K562 (cell line): Measurements from ENCODE around the gene BCR. TPM values are rescaled to one million over a fixed set of nuclear protein-coding genes. Genes with fewer than 3 reads are reported as not detected.

Source experiments
- ATAC-seq: fragments of 200-7000 bp; cut with Tn5 transposase; 3 replicates; pipeline ENCODE4 v1.9.1; 2020; ENCODE audit warnings: moderate library complexity
- BruUV-seq: library from RNA; stranded (reverse); fragments of 400-500 nt; replicated peaks from 2 replicates; lab custom pipeline; 2021; lab: Mats Ljungman, UMichigan
- CTCF ChIA-PET: fragments of 300-600 bp; formaldehyde crosslinking; extraction: SDS; loops from one replicate; lab custom pipeline; 2021; ENCODE audit warnings: low intra/inter-chr PET ratio; lab: Yijun Ruan, JAX
- POLR2A ChIA-PET: fragments of 300-600, 350-650 bp; sonication (Branson Sonifier 250); formaldehyde crosslinking; extraction: SDS; loops from one replicate; lab custom pipeline; 2021; ENCODE audit warnings: antibody characterized with exemption, inconsistent platforms; lab: Yijun Ruan, JAX
- DNase-seq, 4 experiments: peaks; one replicate each; pipeline versions ENCODE4 v3.0.0 to v3.0.0-alpha.2; 2011 to 2018; ENCODE audit warnings: low spot score in 3 of 4, mixed read lengths in 3 of 4; ENCODE audit errors: extremely low read depth in 1 of 4
- FAIRE-seq: peaks from 2 replicates; lab custom pipeline; 2011; peaks lifted over from hg19 to GRCh38; lab: Jason Lieb, UNC
- H2AFZ ChIP-seq: 2 replicates; pipeline ENCODE4 v1.6.0; 2011; ENCODE audit warnings: low read depth, low read length, control low read depth, inconsistent platforms
- H3K27ac ChIP-seq: fragments of 200-600 bp; 3 replicates; pipeline ENCODE4 v1.8.0; 2011; ENCODE audit warnings: low read depth, mild to moderate bottlenecking, control low read depth, inconsistent platforms, low read length, moderate library complexity, mixed read lengths; ENCODE audit errors: extremely low read depth
- H3K27me3 ChIP-seq, 2 experiments: fragments of 300-600 bp in 1 of 2; 2 replicates in 1 of 2; 3 replicates in 1 of 2; pipeline versions ENCODE4 v1.6.0 to v1.8.0; 2011; ENCODE audit warnings: inconsistent platforms in 2 of 2, low read length in 2 of 2, mild to moderate bottlenecking in 1 of 2, mixed read lengths in 1 of 2, moderate library complexity in 1 of 2; ENCODE audit not compliant: control insufficient read depth in 2 of 2, insufficient read depth in 2 of 2
- H3K36me3 ChIP-seq: fragments of 300-600 bp; 3 replicates; pipeline ENCODE4 v1.8.0; 2011; ENCODE audit warnings: mild to moderate bottlenecking, low read length, inconsistent platforms; ENCODE audit not compliant: control insufficient read depth, insufficient read depth
- H3K4me1 ChIP-seq, 2 experiments: fragments of 200-600 bp in 1 of 2; replicated peaks in 1 of 2; 2 replicates in 1 of 2; 3 replicates in 1 of 2; pipeline versions ENCODE4 v1.5.1 to v1.8.0; 2011; ENCODE audit warnings: inconsistent platforms in 2 of 2, low read length in 2 of 2, mild to moderate bottlenecking in 1 of 2, mixed read lengths in 1 of 2, moderate library complexity in 1 of 2; ENCODE audit not compliant: control insufficient read depth in 2 of 2, insufficient read depth in 2 of 2
- H3K4me2 ChIP-seq: 2 replicates; pipeline ENCODE4 v1.6.1; 2011; ENCODE audit warnings: low read length, control low read depth, inconsistent platforms, mixed read lengths; ENCODE audit not compliant: insufficient read depth
- H3K4me3 ChIP-seq: fragments of 200-600 bp; sonication (generic), shearing (Covaris generic); 2 replicates; pipeline ENCODE4 v1.5.1; 2016; ENCODE audit warnings: control low read depth, inconsistent platforms
- H3K79me2 ChIP-seq: fragments of 200-600 bp; 3 replicates; pipeline ENCODE4 v1.8.0; 2011; ENCODE audit warnings: low read length, inconsistent platforms; ENCODE audit not compliant: control insufficient read depth, insufficient read depth
- H3K9ac ChIP-seq, 2 experiments: 2 replicates each; pipeline versions ENCODE4 v1.6.0 to v1.6.1; 2011; ENCODE audit warnings: low read depth in 2 of 2, low read length in 2 of 2, control low read depth in 1 of 2, inconsistent platforms in 1 of 2, mild to moderate bottlenecking in 1 of 2, mixed read lengths in 1 of 2; ENCODE audit not compliant: insufficient read depth in 1 of 2
- H3K9me1 ChIP-seq: one replicate; pipeline ENCODE4 v1.6.0; 2011; ENCODE audit warnings: inconsistent platforms, mild to moderate bottlenecking, low read length, moderate library complexity; ENCODE audit not compliant: control insufficient read depth, insufficient read depth
- H3K9me3 ChIP-seq: replicated peaks from 2 replicates; pipeline ENCODE4 v1.5.1; 2011; ENCODE audit warnings: low read depth, low read length, inconsistent platforms; ENCODE audit not compliant: control insufficient read depth, insufficient read depth
- H4K20me1 ChIP-seq: replicated peaks from 2 replicates; pipeline ENCODE4 v1.6.1; 2011; ENCODE audit warnings: low read length, inconsistent platforms, mixed read lengths; ENCODE audit not compliant: control insufficient read depth, insufficient read depth
- BRF1 ChIP-seq: IDR thresholded peaks from 3 replicates; pipeline ENCODE4 v1.6.1; 2011; ENCODE audit warnings: borderline replicate concordance, mild to moderate bottlenecking; ENCODE audit not compliant: insufficient read length; ENCODE audit errors: extremely low read depth
- BRF2 ChIP-seq: IDR thresholded peaks from 3 replicates; pipeline ENCODE4 v1.6.1; 2011; ENCODE audit warnings: borderline replicate concordance, mild to moderate bottlenecking; ENCODE audit not compliant: insufficient read length, insufficient read depth
- GATAD2A ChIP-seq: fragments of 450-650 bp; IDR thresholded peaks from 2 replicates; pipeline ENCODE4 v1.6.1; 2017
- GTF2F1 ChIP-seq: IDR thresholded peaks from 2 replicates; pipeline ENCODE4 v1.6.1; 2011; ENCODE audit warnings: low read depth, low read length, improper control_type of control experiment
- MAFK ChIP-seq: IDR thresholded peaks from 2 replicates; pipeline ENCODE4 v1.6.1; 2011; ENCODE audit warnings: low read length, improper control_type of control experiment
- PHF21A ChIP-seq: fragments of 450-650 bp; IDR thresholded peaks from 2 replicates; pipeline ENCODE4 v1.6.1; 2017; ENCODE audit warnings: low read depth, borderline replicate concordance
- PTTG1 ChIP-seq: fragments of 450-650 bp; IDR thresholded peaks from 2 replicates; pipeline ENCODE4 v1.6.1; 2016; ENCODE audit warnings: low read depth, mild to moderate bottlenecking, missing genetic modification characterization, missing compliant biosample characterization
- RAD51 ChIP-seq: fragments of 450-650 bp; IDR thresholded peaks from 2 replicates; pipeline ENCODE4 v1.7.1; 2016; ENCODE audit warnings: low read depth, mild to moderate bottlenecking, borderline replicate concordance
- RB1 ChIP-seq: fragments of 450-650 bp; IDR thresholded peaks from 2 replicates; pipeline ENCODE4 v1.6.1; 2017; ENCODE audit warnings: low read depth, mild to moderate bottlenecking
- SMAD1 ChIP-seq: fragments of 150-350 bp; IDR thresholded peaks from 2 replicates; pipeline ENCODE4 v1.6.1; 2014; ENCODE audit warnings: low read length, low read depth; ENCODE audit not compliant: partially characterized antibody
- SPI1 ChIP-seq: IDR thresholded peaks from 2 replicates; pipeline ENCODE4 v1.6.1; 2011; ENCODE audit warnings: low read depth, low read length, control low read depth, borderline replicate concordance
- SREBF1 ChIP-seq: fragments of 150-350 bp; IDR thresholded peaks from 2 replicates; pipeline ENCODE4 v1.6.1; 2014; ENCODE audit warnings: antibody characterized with exemption, low read depth, low read length, borderline replicate concordance
- YY1 ChIP-seq, 3 experiments: IDR thresholded peaks; 2 replicates each; pipeline ENCODE4 v1.6.1; 2011; ENCODE audit warnings: low read length in 2 of 3, mild to moderate bottlenecking in 2 of 3, moderate library complexity in 2 of 3, borderline replicate concordance in 1 of 3, control low read depth in 1 of 3, low read depth in 1 of 3; ENCODE audit not compliant: insufficient read depth in 3 of 3, insufficient replicate concordance in 2 of 3, control insufficient read depth in 1 of 3, insufficient read length in 1 of 3; ENCODE audit errors: extremely low read depth in 1 of 3
- ZNF79 ChIP-seq: fragments of 250-450 bp; sonication (Bioruptor Pico); IDR thresholded peaks from 2 replicates; pipeline ENCODE4 v1.4.0; 2020; ENCODE audit warnings: low read depth, mild to moderate bottlenecking, moderate library complexity
- WGBS: fragments of 100-300 bp; shearing (Covaris generic); methylation state at CpG from one replicate; pipeline ENCODE4 v1.1.6; 2016; ENCODE audit warnings: low coverage, mixed read lengths; ENCODE audit not compliant: insufficient coverage; ENCODE audit errors: missing lambda C conversion rate; 5-methylcytosine and 5-hydroxymethylcytosine counted together
- in situ Hi-C: fragments of 300-500 bp; cut with MboI; formaldehyde crosslinking; loops from 4 replicates; pipeline ENCODE4 v1.15.0; 2018; ENCODE audit warnings: inconsistent platforms, mixed read lengths
- intact Hi-C: fragments of 100-400 bp; cut with micrococcal nuclease; formaldehyde crosslinking; loops from 2 replicates; pipeline ENCODE4 v1.14.2; 2022
- polyA plus RNA-seq, 8 experiments: library from polyadenylated mRNA; depleted of rRNA in 4 of 8; stranded (reverse) in 5 of 8; unstranded in 3 of 8; fragments of >200 nt; fragmentation: Nextera tagmentation in 2 of 8; fragmentation: Illumina TruSeq in 1 of 8; extraction: Ambion mirVana in 2 of 8; extraction: Trizol in 1 of 8; gene quantifications; 2 replicates each; pipeline versions ENCODE4 v1.2.1 to v1.2.3, GENCODE V29; 2011 to 2014; ENCODE audit warnings: inconsistent platforms in 1 of 8, missing spikeins in 1 of 8
- total RNA-seq, 7 experiments: library from RNA; depleted of rRNA in 6 of 7; stranded (reverse); fragments of >200 nt in 6 of 7; fragmentation: Illumina TruSeq in 2 of 7; extraction: Trizol in 2 of 7; gene quantifications; 2 replicates each; pipeline versions ENCODE4 v1.2.1 to v1.2.3, GENCODE V29; 2011 to 2021; ENCODE audit warnings: low replicate concordance in 1 of 7
- TF ChIP-seq, protein P1 (sequence below): sonication (generic); formaldehyde crosslinking; IDR thresholded peaks from 2 replicates; pipeline ENCODE4 v1.8.1; 2023; ENCODE audit warnings: mild to moderate bottlenecking, missing genetic modification reagents

The BCR gene
- total and polyA plus RNA-seq, 9 of the 15 experiments (the other 6 are each of a cell fraction or from before 2014, with no cell fraction given), result 0.41 to 150 (median 45.6) TPM

GRCh38 chr22:23283591-23284503 is 103.5 kb downstream of the BCR start:
- CTCF ChIA-PET, result interaction anchor here (7.1 to 15.3 kb wide), 2 partner anchors 107 to 324 kb away, joined by 265 to 800 read pairs; partner anchors contain the start of gene BCR
- Histone ChIP-seq H3K4me1 (peaks cover 0 to 39% of the 10 kb centered on the region in 2 experiments; a peak in 2 of 5 replicates), H3K27ac (no peak overlapping the region), H3K79me2 (no peaks in the 10 kb centered on the region), H3K9ac (peak overlapping the region in 1 of 2 experiments; percentile 30; a peak in 1 of 4 replicates), H3K9me1 (peaks cover 11% of the 10 kb centered on the region), H3K27me3 (no peaks in the 10 kb centered on the region), H4K20me1 (peaks cover 81% of the 10 kb centered on the region), H3K4me2 (no peak overlapping the region), H3K36me3 (peaks cover 99% of the 10 kb centered on the region; the same call in 2 of the 3 replicates), H3K4me3 (no peak overlapping the region), H3K9me3 (no peaks in the 10 kb centered on the region), H2AFZ (no peak overlapping the region)
- BruUV-seq, result no TSS peak
- POLR2A ChIA-PET, result interaction anchor here (0.6 to 6.3 kb wide), 11 partner anchors 10 to 311 kb away, joined by 3 to 207 read pairs (median 3); partner anchors contain the start of gene BCR
- FAIRE-seq (no peak), ATAC-seq (no peak), DNase-seq (peak; percentile 23 to 62 (median 60))
- 88% methylated on average over 22 of the region's 22 CpGs for WGBS
- in situ Hi-C loops (no loop called here), intact Hi-C loops (loop anchor here (10.0 kb wide), 1 partner anchor 439 kb away; no protein-coding TSS in a partner anchor)
- TF ChIP-seq GTF2F1 (0 out of 2 replicates have a peak, but pooled peaks have one; percentile 13), GATAD2A (peak; percentile 64; the same call in 1 of the 2 replicates), BRF2 (no peak), SREBF1 (0 out of 2 replicates have a peak, but pooled peaks have one; percentile 7), PTTG1 (tag) (no peak), YY1 (IDR thresholded peaks at IDR 0.05; ENCODE audit: borderline replicate concordance in 1 of 3, control insufficient read depth in 1 of 3, extremely low read depth in 1 of 3, insufficient read depth in 3 of 3, insufficient read length in 1 of 3, insufficient replicate concordance in 2 of 3, low read depth in 1 of 3, low read length in 2 of 3) (peak in 1 of 3 experiments; percentile 5), MAFK (0 out of 2 replicates have a peak, but pooled peaks have one; percentile 18), RAD51 (no peak), ZNF79 (CRISPR knock-in tag) (no peak), SPI1 (0 out of 2 replicates have a peak, but pooled peaks have one; percentile 1), PHF21A (0 out of 2 replicates have a peak, but pooled peaks have one; percentile 30), SMAD1 (peak; percentile 51), BRF1 (no peak), RB1 (peak; percentile 15)
- TF ChIP-seq, protein P1, sequence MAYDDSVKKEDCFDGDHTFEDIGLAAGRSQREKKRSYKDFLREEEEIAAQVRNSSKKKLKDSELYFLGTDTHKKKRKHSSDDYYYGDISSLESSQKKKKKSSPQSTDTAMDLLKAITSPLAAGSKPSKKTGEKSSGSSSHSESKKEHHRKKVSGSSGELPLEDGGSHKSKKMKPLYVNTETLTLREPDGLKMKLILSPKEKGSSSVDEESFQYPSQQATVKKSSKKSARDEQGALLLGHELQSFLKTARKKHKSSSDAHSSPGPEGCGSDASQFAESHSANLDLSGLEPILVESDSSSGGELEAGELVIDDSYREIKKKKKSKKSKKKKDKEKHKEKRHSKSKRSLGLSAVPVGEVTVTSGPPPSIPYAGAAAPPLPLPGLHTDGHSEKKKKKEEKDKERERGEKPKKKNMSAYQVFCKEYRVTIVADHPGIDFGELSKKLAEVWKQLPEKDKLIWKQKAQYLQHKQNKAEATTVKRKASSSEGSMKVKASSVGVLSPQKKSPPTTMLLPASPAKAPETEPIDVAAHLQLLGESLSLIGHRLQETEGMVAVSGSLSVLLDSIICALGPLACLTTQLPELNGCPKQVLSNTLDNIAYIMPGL (CRISPR knock-in tag), result 0 out of 2 replicates have a peak, but pooled peaks have one; percentile 14
